ENCODE data around the gene RNF130.
"Not testable (repeated sequence)": the region's sequence is repeated elsewhere in the genome, so short reads cannot be mapped to it uniquely, and the experiment has no call there.

The RNF130 gene

GRCh38 chr5:179978792-179979191, 92.8 kb downstream of the RNF130 start:
- no peak for DNase-seq

GRCh38 chr5:179975713-179976134, 95.8 kb downstream of the RNF130 start:
- DNase-seq: no peak

DNA sequence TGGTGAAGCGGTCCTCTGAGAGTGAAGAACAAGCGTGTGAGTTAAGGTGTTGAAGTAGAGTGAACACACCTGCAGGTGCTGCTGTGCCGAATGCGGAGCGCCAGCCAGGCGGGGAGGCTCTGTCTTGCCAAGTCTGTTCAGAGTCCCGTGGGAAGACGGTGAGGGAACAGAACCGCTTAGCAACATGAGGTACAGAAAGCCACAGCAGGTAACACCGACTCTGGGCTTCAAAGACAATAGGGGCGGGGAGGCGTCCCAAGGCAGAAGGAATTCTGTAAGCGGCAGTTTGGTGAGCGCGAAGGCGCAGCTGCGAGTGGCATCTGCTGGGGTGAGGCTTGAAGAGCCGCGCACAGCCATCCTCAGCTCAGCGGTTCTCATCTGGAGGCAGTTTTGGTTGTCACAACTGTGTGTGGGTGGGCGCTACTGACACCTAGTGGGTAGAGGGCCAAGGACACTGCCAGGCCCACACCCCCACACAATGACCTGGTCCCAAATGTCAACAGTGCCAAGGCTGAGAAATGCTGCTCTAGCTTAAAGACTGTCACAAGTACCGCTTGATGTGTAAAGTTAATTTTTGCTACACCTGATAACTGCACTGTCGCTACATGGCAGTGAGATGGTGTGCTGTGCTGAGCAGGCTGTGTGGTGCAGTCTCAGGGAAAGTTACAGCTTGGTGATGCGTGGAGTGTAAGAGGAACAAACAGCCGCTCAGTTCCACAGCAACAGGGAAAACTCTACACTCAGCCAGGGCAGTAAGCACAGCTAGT, 96.4 kb downstream of the RNF130 start:
- peak in 12 of 51 donors; percentile 14 to 57 (median 29) for DNase-seq

GRCh38 chr5:179974246-179974945, 97.2 kb downstream of the RNF130 start:
- DNase-seq: no peak

DNA sequence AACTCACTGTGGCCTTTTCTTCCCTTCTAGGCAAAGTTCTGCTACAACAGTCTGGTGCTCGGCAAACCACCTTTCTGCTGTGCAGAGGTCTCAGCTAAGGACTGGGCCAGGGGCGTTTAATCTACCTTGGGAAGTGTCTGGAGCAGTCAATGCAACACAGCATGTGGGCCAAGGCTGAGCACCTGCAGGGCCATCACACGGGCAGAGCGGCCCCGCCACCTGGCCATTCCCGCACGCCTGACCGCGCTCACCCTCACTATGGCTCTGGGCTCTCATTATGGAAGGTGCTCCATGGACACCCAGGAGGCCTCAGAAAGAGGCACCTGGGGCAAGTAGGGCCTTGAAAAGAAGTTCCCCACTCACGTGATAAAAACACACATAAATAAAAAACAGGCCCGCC, 98.2 kb downstream of the RNF130 start:
- DNase-seq: no peak

- no peak for DNase-seq
Measured at GRCh38 chr5:179969110-179969509, 102.4 kb downstream of the RNF130 start.

- no peak for DNase-seq
Measured at GRCh38 chr5:179967489-179967888, 104.1 kb downstream of the RNF130 start.

- DNase-seq: peak in 18 of 51 donors; percentile 17 to 53 (median 32)
Measured at GRCh38 chr5:179964015-179964414, 107.5 kb downstream of the RNF130 start.

GRCh38 chr5:179963375-179963774, 108.2 kb downstream of the RNF130 start:
- peak in 2 of 51 donors; percentile 12 to 28 for DNase-seq

DNA sequence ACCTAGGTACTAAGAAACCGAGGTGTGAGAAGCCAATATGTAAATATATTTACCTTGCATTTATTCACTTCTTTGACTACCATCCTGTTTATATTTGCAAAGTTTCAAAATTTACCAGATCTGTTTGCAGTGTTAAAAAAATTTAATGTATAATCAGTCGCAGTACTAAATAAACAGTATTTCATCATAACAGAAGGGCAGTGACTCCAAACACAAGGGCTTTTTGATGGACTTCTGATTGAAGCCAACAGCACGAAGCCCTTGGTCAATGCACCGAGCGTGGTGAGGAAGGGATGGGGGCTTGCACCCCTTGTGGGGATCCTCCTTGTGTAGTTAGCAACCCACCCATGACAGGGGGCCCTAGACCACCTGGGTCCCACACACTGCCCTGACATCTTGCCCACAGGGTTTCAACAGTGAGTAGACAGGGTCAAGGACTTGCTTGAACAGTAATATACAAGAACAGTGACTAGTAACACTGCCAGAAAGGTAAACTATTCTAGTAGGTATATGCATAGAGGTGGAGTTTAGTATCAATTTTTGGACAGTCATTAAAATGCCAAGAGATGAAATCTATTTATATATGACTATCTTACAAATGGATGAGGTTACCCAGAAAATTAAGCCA, 111.2 kb downstream of the RNF130 start:
- DNase-seq: no peak

DNA sequence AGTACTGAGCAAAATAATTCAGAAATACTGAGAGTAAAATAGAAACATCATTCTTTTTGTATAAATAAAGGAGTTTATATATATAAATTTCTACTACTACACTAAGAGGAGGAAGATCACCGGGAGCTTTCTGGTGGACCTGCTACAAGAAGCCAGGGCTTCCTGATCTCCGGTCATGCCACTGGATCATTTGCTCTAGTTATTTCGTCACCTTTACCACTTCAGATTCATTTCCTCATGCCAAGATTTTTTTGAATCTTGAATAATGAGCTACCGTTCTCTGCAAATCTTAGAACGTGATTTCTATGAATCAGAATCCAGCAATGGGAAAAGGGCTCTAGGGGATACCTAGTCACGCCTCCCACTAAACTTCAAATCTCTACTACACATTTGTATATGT, 111.9 kb downstream of the RNF130 start:
- DNase-seq: no peak

DNA sequence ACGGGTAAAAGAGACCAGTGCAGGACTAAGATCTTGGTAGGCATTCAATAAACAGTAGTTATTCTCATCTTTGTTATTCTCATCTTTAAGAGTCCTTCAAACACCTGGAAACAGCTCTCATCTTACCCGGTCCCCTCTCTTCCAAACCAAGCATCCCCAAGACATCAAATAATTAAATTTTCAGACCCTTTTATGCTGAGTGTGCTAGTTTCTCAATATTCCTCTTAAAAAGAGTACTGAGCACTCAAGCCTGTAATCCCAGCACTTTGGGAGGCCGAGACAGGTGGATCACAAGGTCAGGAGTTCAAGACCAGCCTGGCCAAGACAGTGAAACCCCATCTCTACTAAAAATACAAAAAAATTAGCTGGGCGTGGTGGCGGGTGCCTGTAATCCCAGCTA, 112.4 kb downstream of the RNF130 start:
- DNase-seq: not testable (repeated sequence)

DNA sequence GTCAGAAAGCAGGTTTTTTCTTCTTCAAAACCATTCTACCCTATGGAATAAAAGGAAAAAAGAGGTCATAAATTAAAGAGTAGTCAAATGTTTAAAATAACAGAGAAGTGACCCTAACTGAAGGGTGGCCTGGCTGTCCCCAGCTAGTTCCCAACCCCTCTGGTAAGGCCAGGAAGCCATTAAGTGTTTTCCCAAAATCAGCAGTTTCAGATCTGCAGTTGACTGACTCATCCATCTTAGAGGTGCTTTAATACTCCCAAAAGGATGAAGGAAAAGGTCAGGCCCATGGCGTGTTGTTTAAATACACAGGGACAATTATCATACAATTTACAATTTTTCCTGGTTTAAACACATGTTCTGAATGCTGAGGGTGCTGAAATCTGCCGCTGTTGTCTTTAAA, 115.9 kb downstream of the RNF130 start:
- no peak for DNase-seq

DNA sequence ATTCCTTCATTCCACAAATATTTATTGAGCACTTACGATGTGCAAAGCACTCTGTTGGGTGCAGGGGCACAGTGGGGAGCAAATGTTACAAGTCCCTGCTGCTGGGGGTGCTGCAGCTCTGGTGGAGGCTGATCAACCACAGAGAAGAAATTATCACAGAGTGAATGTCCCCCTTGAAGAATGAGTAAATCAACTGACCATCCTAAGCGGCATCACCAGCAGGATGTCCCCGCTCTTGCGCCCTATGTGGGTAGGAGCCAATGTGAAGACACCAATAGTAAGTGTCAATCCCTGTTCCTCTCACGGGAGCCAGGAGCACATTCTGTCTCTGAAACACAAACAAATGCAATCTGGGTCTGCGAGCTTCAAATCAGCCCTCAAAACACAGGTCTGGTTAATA, 116.5 kb downstream of the RNF130 start:
- DNase-seq: no peak

DNA sequence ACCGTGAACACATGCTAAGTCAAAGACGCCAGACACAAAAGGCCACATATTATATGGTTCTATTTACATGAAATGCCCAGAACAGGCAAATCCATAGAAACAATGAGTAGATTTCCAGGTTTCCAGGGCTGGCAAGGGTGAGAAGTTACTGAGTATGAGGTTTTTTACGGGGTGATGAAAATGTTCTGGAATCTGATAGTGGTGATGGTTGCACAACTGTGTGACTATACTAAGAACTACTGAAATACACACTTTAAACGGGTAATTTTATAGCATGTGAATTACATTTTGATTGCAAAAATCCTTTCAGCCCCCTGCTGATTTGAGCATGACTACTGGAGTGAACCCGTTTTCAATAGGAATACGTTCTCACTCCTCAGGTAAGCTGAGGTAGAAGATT, 117.1 kb downstream of the RNF130 start:
- DNase-seq: no peak

DNA sequence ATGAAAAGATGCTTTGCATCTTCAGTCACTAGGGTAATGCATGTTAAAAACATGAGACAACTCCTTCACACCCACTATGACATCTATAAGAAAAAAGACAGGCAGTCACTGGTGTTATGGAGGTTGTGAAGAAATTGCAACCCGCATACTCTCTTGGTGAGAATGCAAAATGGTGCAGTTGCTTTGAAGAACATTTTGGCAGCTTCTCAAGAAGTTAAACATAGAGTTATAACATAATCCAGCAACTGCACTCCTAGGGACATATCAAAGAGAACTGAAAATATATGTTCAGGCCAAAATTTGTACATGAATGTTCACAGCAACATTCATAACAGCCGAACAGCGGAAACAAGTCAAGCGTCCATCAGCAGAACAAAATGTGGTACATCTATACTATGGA, 117.6 kb downstream of the RNF130 start:
- DNase-seq: no peak

GRCh38 chr5:179936976-179937681, 134.4 kb downstream of the RNF130 start:
- no peak for DNase-seq

DNA sequence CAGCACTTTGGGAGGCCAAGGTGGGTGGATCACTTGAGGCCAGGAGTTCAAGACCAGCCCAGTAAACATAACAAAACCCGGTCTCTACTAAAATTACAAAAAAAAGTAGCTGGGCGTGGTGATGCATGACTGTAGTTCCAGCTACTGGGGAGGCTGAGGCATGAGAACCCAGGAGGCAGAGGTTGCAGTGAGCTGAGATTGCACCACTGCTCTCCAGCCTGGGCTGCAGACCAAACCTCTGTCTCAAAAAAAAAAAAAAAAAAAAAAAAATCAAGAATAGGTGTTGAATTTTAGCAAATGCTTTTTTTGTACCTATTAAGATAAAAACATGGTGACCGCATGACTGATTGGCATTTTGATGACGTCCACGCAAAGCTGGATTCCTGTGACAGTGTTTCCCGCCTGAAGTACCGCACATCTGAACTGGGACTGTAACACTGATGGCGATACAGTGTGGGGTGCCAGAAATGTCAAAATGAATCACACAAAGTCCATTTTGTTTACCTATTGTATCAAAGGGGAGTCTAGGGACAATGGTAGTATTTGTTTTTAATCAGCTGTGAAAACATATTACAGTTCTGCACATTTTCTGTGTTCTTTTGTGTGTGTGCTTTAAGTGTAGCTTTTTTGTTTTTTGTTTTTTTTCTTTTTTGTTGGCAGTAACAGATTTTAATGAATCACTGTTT, 140.6 kb downstream of the RNF130 start:
- no peak for DNase-seq

- no peak for DNase-seq
Measured at GRCh38 chr5:179927824-179928223, 143.7 kb downstream of the RNF130 start.

DNA sequence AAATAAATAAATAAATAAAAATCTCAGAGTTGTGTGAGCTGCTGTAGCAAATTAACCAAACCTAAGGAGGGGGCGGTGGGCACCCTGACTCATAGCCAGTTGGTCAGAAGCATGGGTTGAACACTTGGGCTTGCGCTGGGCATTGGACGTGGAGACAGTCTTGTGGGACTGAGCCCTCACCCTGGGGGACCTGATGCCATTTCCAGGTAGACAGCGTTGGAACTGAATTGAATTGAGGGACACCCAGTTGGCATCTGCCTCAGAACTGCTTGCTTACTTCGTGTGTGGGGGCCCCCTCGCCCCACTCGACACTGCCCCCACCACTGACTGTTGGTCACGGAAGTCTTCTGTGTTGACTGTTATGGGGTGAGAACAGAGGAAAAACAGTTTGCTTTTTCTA, 144.9 kb downstream of the RNF130 start:
- no peak for DNase-seq

DNA sequence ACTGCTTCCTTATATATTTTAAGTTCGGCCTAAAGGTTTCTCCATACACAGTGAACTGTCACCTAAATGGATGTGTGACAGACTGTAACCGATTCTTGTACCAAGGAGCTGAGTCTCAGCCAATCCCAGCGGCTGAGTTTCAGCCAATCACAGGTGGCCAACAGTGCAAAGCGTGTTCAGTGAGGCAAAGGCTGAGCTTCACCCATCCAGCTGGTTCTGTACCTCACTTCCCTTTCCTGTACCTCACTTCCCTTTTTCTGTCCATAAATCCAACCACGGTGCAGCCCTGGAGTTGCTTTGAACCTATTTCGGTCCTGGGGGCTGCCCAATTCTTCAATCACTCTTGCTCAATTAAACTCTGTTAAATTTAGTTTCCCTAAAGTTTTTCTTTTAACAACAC, 148.1 kb downstream of the RNF130 start:
- no peak for DNase-seq

Measured in hypothalamus (tissue), 51 donors.